ENCODE results near the gene NSUN4.

NSUN4 gene

DNA sequence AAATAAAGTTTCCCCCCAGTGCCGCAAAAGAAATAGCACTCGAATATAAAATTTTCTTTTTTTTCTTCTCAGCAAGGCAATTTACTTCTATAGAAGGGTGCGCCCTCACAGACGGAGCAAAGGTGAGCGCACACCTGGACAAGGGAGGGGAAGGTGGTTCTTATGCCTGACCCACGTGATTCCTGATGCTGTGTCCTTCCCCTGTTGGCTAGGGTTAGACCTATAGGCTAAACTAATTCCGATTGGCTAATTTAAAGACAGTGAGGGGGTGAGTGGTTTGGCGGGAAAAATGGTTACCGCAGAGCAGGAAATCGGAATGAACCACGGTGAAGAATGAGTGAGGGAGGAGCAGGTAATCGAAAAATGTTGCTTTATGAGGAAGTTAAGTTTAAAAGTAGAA, 52.9 kb downstream of the NSUN4 start:
- TF ChIP-seq CTCF (IDR thresholded peaks at IDR 0.05; ENCODE audit: control extremely low read depth, extremely low read depth, low read depth, missing control alignments), result no peak
- no peak for DNase-seq (ENCODE audit: extremely low spot score)
- ChIA-PET POLR2A (no interaction called here), CTCF (no interaction called here)

DNA sequence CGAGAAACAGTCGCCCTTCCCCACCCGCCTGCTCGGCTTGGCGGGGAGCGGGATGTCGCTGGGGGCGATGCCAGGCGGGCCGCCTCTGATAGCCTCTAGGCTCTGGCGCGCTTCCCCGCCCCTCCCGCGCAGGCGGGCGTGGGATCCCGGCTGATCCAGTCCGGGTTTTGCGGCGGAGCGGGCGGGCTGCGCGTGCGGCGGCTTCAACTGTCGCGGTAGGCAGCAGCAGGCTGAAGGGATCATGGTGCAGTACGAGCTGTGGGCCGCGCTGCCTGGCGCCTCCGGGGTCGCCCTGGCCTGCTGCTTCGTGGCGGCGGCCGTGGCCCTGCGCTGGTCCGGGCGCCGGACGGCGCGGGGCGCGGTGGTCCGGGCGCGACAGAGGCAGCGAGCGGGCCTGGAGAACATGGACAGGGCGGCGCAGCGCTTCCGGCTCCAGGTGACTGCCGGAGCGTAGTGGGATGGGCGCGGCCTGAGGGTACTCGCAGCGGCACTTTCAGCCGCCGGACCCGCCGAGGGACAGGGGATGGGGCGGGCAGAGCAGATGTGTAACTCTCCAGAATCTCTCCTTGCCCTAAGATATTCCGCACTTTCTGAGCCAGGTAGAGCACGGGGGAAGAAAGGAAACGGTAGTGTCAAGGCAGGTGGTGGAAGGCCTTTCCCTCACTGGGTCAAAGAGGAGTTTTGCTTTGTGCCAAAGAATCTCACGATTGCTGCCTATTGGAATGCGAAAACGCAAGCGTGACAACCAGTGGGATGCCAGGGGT, 53.7 kb downstream of the NSUN4 start, which contains the start of gene FAAH:
Gene FAAH (plus strand): TSS at position 210 of the 764 bp plus-strand sequence. CDS start 32 bp downstream, at position 242.
- CTCF ChIA-PET, result no interaction called here
- no peak for DNase-seq (ENCODE audit: extremely low spot score)

GRCh38 chr1:46394872-46395465, 54.4 kb downstream of the NSUN4 start:
- POLR2A ChIA-PET, result no interaction called here
- DNase-seq (ENCODE audit: extremely low spot score), result no peak
- no peak for TF ChIP-seq CTCF (IDR thresholded peaks at IDR 0.05; ENCODE audit: control extremely low read depth, extremely low read depth, low read depth, missing control alignments)
- CTCF ChIA-PET, result no interaction called here

More for the DNA sequence above, 53.7 kb downstream of the NSUN4 start, which contains the start of gene FAAH:
- POLR2A ChIA-PET, result no interaction called here
- TF ChIP-seq CTCF (IDR thresholded peaks at IDR 0.05; ENCODE audit: control extremely low read depth, extremely low read depth, low read depth, missing control alignments), result no peak

GRCh38 chr1:46396441-46397398, 56.1 kb downstream of the NSUN4 start:
- TF ChIP-seq CTCF (IDR thresholded peaks at IDR 0.05; ENCODE audit: control extremely low read depth, extremely low read depth, low read depth, missing control alignments), result no peak
- CTCF ChIA-PET, result no interaction called here

GRCh38 chr1:46399307-46399706, 58.7 kb downstream of the NSUN4 start:
- POLR2A ChIA-PET, result no interaction called here
- CTCF ChIA-PET, result interaction anchor here (0.8 to 1.4 kb wide), 3 partner anchors 15 to 79 kb away, joined by 3 to 5 read pairs (median 3); no protein-coding TSS in a partner anchor
- no peak for DNase-seq (ENCODE audit: extremely low spot score)
- TF ChIP-seq CTCF (IDR thresholded peaks at IDR 0.05; ENCODE audit: control extremely low read depth, extremely low read depth, low read depth, missing control alignments), result no peak

More at GRCh38 chr1:46396441-46397398, 56.1 kb downstream of the NSUN4 start:
- POLR2A ChIA-PET, result no interaction called here
- no peak for DNase-seq (ENCODE audit: extremely low spot score)

GRCh38 chr1:46400421-46400820, 59.8 kb downstream of the NSUN4 start:
- no peak for DNase-seq (ENCODE audit: extremely low spot score)
- POLR2A ChIA-PET, result no interaction called here
- TF ChIP-seq CTCF (IDR thresholded peaks at IDR 0.05; ENCODE audit: control extremely low read depth, extremely low read depth, low read depth, missing control alignments), result no peak
- CTCF ChIA-PET, result interaction anchor here (1.1 kb wide), 1 partner anchor 9 kb away, joined by 3 read pairs; no protein-coding TSS in a partner anchor

All from GM10248 (cell line).